ENCODE data around the gene CARNS1.

CARNS1 gene

GRCh38 chr11:67393990-67394389, 21.5 kb upstream of the CARNS1 start:
- no peak overlapping the region for H3K4me3 ChIP-seq (ENCODE audit: low read depth, low read length)
- no peak for TF ChIP-seq CTCF (IDR thresholded peaks at IDR 0.05)
- no peak overlapping the region for H2AFZ ChIP-seq
- no peaks in the 10 kb centered on the region for H3K27me3 ChIP-seq (ENCODE audit: control insufficient read depth, insufficient read depth, low read length)
- H3K4me1 ChIP-seq: no peaks in the 10 kb centered on the region
- H3K36me3 ChIP-seq (ENCODE audit: control insufficient read depth, insufficient read depth, low read length): no peaks in the 10 kb centered on the region
- no peak overlapping the region for H3K27ac ChIP-seq
- H3K9ac ChIP-seq: no peak overlapping the region
- no peak overlapping the region for H3K4me2 ChIP-seq (ENCODE audit: low read length)
- no peaks in the 10 kb centered on the region for H3K9me3 ChIP-seq (ENCODE audit: control insufficient read depth, low read length)
- H3K79me2 ChIP-seq: no peaks in the 10 kb centered on the region

- no peaks in the 10 kb centered on the region for H3K4me1 ChIP-seq
- H3K79me2 ChIP-seq: no peaks in the 10 kb centered on the region
- H3K4me2 ChIP-seq (ENCODE audit: low read length): no peak overlapping the region
- no peak for TF ChIP-seq CTCF (IDR thresholded peaks at IDR 0.05)
- H3K9ac ChIP-seq: no peak overlapping the region
- H3K4me3 ChIP-seq (ENCODE audit: low read depth, low read length): no peak overlapping the region
- H3K9me3 ChIP-seq (ENCODE audit: control insufficient read depth, low read length): no peaks in the 10 kb centered on the region
- H3K27ac ChIP-seq: no peak overlapping the region
- H3K27me3 ChIP-seq (ENCODE audit: control insufficient read depth, insufficient read depth, low read length): no peaks in the 10 kb centered on the region
- no peaks in the 10 kb centered on the region for H3K36me3 ChIP-seq (ENCODE audit: control insufficient read depth, insufficient read depth, low read length)
- H2AFZ ChIP-seq: no peak overlapping the region
Observed at GRCh38 chr11:67395555-67396258, 19.8 kb upstream of the CARNS1 start.

DNA sequence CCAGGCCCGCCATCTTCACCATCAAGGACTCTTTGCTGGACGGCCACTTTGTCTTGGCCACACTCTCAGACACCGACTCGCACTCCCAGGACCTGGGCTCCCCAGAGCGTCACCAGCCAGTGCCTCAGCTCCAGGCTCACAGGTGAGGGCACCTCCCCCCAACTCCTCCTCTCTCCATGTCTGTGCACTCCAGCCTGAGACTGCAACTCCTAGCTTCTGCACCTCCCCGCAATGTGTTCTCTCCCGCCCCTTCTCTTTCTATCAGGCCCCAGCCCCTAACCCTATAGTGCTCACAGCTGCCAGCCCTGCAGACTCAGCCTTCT, 19.3 kb upstream of the CARNS1 start:
- H3K36me3 ChIP-seq (ENCODE audit: control insufficient read depth, insufficient read depth, low read length): no peaks in the 10 kb centered on the region
- H3K27ac ChIP-seq: no peak overlapping the region
- H3K9ac ChIP-seq: no peak overlapping the region
- H3K27me3 ChIP-seq (ENCODE audit: control insufficient read depth, insufficient read depth, low read length): no peaks in the 10 kb centered on the region
- no peak overlapping the region for H3K4me2 ChIP-seq (ENCODE audit: low read length)
- H2AFZ ChIP-seq: no peak overlapping the region
- H3K9me3 ChIP-seq (ENCODE audit: control insufficient read depth, low read length): no peaks in the 10 kb centered on the region
- H3K4me3 ChIP-seq (ENCODE audit: low read depth, low read length): no peak overlapping the region
- H3K79me2 ChIP-seq: no peaks in the 10 kb centered on the region
- TF ChIP-seq CTCF (IDR thresholded peaks at IDR 0.05): no peak
- no peaks in the 10 kb centered on the region for H3K4me1 ChIP-seq

DNA sequence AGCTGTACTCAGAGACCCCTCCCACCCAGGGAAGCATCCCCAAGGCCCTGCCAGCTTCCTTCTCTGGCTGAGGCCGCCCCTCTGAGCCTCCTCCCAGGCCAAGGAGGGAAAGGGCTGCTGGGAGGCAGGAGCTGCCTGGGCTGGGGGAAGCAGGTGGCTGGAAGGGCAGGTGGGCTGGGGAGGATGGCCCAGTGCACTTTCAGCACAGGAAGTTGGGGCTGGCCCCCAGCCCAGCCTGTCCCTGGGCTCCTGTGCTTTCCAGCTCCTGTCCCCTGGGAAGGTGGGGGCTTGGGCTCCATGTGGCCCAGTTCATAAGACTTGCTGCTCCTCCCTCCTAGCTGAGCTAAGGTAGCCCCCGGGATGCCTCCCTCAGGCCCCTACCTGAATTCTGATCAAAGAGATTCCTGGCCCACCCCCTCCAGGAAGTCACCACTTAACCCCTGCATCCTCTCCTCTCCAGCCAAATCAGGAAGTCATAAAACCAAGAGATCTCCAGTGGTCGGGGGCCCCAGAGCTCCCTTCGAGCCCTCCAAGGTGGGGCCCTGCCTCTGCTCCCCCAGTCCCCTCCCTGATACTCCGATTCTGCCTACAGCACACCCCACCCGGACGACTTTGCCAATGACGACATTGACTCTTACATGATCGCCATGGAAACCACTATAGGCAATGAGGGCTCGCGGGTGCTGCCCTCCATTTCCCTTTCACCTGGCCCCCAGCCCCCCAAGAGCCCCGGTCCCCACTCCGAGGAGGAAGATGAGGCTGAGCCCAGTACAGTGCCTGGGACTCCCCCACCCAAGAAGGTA, 18.7 kb upstream of the CARNS1 start:
- no peak overlapping the region for H3K9ac ChIP-seq
- H3K79me2 ChIP-seq: no peaks in the 10 kb centered on the region
- no peak overlapping the region for H3K4me3 ChIP-seq (ENCODE audit: low read depth, low read length)
- TF ChIP-seq CTCF (IDR thresholded peaks at IDR 0.05): no peak
- no peak overlapping the region for H3K27ac ChIP-seq
- H3K36me3 ChIP-seq (ENCODE audit: control insufficient read depth, insufficient read depth, low read length): no peaks in the 10 kb centered on the region
- no peak overlapping the region for H3K4me2 ChIP-seq (ENCODE audit: low read length)
- H3K27me3 ChIP-seq (ENCODE audit: control insufficient read depth, insufficient read depth, low read length): no peaks in the 10 kb centered on the region
- no peaks in the 10 kb centered on the region for H3K4me1 ChIP-seq
- H3K9me3 ChIP-seq (ENCODE audit: control insufficient read depth, low read length): no peaks in the 10 kb centered on the region
- H2AFZ ChIP-seq: no peak overlapping the region

Data from parathyroid adenoma (tissue), 2 donors.